HG02884 (cell line): ENCODE measurements around the gene UBR2.
"Not testable (repeated sequence)": the region's sequence is repeated elsewhere in the genome, so short reads cannot be mapped to it uniquely, and the experiment has no call there.

ENCODE experiments used
- ATAC-seq: cut with Tn5 transposase; IDR thresholded peaks from one replicate; pipeline ENCODE4 v1.9.1; 2021; ENCODE audit warnings: mild to moderate bottlenecking, moderate library complexity; ENCODE audit not compliant: unreplicated experiment

The UBR2 gene

DNA sequence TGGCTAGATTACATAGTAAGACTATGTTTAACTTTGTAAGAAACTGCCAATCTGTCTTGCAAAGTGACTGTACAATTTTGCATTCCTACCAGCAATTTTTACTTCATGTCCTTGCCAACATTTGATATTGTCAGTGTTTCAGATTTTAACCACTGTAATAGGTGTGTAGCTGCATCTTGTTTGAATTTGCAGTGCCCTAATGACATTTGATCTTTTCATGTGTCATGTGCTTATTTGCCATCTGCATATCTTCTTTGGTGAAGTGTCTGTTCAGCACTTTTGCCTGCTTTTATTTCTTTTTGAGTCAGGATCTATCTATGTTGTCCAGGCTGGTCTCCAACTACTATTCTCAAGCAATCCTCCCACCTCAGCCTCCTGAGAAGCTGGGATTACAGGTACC is 161.0 kb downstream of the UBR2 start:
- no peak for ATAC-seq

- no peak for ATAC-seq
These were observed 162.2 kb downstream of the UBR2 start for GRCh38 chr6:42726026-42726425.

DNA sequence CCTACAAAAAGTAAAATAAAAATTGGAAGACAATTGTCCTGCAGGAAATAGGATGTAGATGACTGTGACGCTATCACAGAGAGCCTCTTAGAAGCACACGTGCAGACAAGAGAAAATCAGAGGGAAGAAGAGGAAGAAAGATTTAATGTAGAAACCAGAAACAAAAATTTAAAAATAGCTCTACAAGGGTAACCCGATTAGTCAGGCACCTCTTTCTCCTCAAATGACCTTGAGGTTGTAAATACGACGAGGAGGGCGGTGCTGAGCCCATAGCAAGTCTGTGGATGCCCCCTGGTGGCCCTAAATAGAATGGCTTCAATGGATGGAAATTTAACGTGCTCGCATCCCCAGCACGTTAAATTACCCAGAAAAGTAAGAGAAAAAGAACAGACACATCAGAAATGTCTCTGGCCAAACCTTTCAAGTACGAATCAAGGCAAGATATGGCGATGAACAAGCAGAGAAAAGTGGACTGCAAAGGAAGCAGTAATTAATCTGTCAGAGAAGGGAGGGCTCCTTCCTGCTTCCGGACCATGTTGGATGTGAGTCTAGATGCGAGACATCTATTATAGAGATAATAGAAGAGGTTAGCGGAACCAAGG is 162.8 kb downstream of the UBR2 start:
- ATAC-seq, result peak; percentile 82

- ATAC-seq, result peak; percentile 11
These were observed 163.3 kb downstream of the UBR2 start for GRCh38 chr6:42727087-42727611.

- no peak for ATAC-seq
These were observed 163.8 kb downstream of the UBR2 start for GRCh38 chr6:42727627-42728026.

- no peak for ATAC-seq
These were observed 165.9 kb downstream of the UBR2 start for GRCh38 chr6:42729731-42730130.

GRCh38 chr6:42733867-42734481 is 170.1 kb downstream of the UBR2 start:
- not testable (repeated sequence) for ATAC-seq

GRCh38 chr6:42735976-42736375 is 172.1 kb downstream of the UBR2 start:
- ATAC-seq, result no peak

- ATAC-seq, result no peak
These were observed 176.9 kb downstream of the UBR2 start for GRCh38 chr6:42740725-42741124.

DNA sequence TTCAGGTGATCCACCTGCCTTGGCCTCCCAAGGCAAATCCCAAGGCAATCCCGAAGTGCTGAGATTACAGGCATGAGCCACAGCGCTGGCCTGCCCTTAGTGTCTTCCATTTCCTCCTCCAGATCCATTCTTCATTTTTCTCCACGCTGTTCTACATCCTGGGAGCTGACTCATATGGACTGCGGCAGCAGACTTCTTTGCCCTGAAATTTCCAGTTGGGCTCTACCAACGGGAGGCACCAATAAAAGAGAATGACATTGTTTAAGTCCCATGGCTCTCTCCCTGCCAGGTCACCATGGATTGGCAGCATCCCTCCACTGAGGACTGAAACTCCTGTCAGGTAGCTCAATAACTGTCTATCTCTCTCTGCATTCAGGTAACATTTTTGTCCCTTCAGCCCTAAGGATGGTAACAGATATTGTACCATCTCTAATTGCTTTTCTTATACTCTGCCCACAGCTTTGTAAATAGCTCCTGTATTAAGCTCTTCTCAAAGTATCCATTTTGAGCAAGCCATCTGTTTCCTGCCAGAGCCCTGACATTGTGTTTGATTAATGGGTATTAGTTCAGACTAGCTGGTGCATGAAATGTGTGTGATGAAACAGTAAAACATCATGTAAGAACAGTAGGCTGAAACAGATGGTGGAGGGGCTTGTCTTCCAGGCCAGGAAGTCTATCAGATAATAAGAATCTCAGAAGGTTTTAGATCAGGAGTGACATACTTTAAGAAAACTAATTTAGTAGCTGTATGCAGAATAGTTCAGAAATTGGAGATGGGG is 178.5 kb downstream of the UBR2 start:
- no peak for ATAC-seq
